ENCODE measurements around the gene ANO9. TPM values are rescaled to one million over a fixed set of nuclear protein-coding genes. Genes with fewer than 3 reads are reported as not detected.
"Not testable (repeated sequence)": the region's sequence is repeated elsewhere in the genome, so short reads cannot be mapped to it uniquely, and the experiment has no call there.

Gene ANO9
- total RNA-seq, 2 donors from 2014 or later = 0.57 to 0.93 TPM

DNA sequence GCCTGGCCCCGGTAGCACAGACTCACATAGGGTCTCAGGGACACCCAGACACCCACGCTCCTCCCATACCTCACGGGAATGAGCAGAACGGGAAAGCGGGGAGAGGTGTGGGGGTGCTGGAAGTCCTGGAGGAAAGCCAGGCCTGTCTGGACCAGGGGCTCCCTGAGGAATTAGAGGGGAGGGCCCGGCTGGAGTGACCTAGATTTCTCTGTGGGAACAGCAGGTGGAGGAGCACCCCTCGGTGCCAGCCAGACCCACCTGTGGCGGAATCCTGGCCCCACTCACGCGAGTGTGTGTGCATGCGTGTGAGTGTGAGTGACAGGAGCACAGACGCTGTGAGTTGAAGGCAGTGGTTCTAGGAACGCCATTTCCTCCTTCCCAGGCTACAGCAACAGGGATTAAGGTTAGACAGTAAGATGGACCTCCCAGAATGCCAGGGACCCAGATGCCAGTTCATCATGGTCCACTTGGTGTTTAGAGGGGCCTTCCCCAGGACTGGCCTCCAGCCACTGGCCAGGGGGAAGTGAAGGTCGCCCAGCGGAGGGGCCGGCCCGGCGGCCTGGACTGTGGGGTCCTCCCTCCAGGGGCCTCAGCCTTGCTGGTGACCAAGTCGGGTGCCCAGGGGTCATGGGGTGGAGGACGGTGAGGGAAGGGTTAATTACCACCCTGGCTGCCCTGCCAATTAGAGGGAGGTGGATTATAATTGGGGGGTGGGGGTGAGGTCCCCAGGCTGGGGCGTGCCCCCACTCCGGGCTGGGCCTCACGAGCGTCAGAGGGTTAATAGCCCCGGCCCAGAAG lies 46.8 kb downstream of the ANO9 start:
- no peak for DNase-seq (ENCODE audit: low spot score)
- intact Hi-C loops (cut with DNase I) = no loop called here

GRCh38 chr11:394034-394857 lies 47.6 kb downstream of the ANO9 start, which contains the start of gene PKP3:
TSS of gene PKP3 (plus strand) at chr11:394209. CDS start at chr11:394293, 84 bp downstream.
- intact Hi-C loops (cut with DNase I) = no loop called here

DNA sequence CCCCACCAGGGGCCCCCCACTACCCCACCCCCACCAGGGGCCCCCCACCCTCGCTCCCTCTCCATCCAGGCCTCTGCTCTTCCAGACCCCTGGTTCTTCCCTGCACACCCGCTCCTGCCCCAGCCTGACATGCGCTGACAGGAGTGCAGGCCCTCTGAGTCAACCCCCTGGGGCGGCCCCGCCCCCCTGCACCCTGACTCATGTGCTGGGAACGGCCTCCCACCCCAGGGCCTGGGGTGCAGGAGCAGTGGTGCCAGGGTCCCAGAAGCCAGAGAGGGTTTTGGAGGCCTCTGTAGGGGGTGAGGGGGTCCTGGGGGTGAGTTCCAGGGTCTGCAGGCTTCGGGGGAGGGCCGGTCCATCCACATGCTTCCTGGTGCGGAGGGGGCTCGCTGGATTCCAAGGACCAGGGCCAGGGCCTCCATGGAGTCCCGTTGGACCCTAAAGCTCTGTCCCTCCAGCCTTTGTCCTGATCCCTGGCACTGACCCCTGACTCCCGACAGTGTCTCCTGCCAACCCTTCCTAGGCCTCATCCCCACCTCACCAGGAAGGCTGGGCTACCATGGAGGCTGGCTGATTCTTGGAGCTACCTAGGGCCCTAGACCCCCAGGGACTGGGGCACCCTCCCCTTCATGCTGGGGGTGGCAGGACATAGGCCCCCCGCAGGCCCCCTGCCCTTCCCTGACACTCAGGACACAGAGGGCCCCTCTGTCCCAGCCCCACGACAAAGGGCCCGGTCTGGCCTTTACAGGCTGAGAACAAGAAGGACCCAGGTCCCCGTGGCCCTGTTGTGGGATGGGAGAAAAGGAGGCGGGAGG lies 48.4 kb downstream of the ANO9 start:
- intact Hi-C loops (cut with DNase I) = no loop called here
- no peak for DNase-seq (ENCODE audit: low spot score)

More at GRCh38 chr11:394034-394857, 47.6 kb downstream of the ANO9 start, which contains the start of gene PKP3:
- no peak for DNase-seq (ENCODE audit: low spot score)

DNA sequence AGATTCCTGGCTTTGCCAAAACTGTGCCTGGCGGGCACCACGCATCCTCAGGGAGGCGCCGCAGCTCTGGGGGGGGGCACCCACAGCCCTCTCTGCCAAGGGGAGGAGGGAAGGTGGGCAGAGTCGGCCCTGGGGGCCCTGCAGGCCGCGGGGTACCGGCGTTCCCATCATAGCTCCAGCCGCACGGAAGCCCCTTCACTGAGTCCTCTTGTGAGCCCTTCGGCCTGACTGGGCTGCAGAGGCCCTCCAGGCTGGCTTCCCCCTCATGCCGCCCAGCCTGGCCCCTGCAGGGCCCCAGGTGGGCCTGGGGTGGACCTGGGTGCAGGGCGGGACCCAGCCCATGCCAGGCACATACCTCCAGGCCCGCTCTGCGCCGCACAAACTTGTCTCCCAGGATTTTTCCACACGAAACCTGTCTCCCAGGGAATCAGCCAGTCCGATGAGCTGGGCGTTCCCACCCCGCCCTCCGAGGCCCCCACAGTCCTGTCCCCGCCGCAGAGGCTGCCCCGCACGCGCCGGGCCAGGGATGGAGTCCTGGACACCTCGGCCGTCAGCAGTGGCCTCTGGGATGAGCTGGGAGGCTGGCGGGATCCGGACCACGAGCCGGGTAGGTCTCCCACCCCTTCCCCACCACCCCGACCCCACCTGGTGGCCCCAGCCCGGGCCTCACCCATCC lies 49.6 kb downstream of the ANO9 start:
- DNase-seq (ENCODE audit: low spot score) = no peak
- intact Hi-C loops (cut with DNase I) = no loop called here

- intact Hi-C loops (cut with DNase I) = no loop called here
- no peak for DNase-seq (ENCODE audit: low spot score)
Measured at GRCh38 chr11:391117-392017, 50.4 kb downstream of the ANO9 start.

- intact Hi-C loops (cut with DNase I) = no loop called here
- no peak for DNase-seq (ENCODE audit: low spot score)
Measured at GRCh38 chr11:390175-390574, 51.6 kb downstream of the ANO9 start.

GRCh38 chr11:389369-389768 lies 52.4 kb downstream of the ANO9 start:
- intact Hi-C loops (cut with DNase I) = loop anchor here in 1 of 2 donors (10.0 kb wide), 1 partner anchor 125 kb away; no protein-coding TSS in a partner anchor
- not testable (repeated sequence) for DNase-seq (ENCODE audit: low spot score)

DNA sequence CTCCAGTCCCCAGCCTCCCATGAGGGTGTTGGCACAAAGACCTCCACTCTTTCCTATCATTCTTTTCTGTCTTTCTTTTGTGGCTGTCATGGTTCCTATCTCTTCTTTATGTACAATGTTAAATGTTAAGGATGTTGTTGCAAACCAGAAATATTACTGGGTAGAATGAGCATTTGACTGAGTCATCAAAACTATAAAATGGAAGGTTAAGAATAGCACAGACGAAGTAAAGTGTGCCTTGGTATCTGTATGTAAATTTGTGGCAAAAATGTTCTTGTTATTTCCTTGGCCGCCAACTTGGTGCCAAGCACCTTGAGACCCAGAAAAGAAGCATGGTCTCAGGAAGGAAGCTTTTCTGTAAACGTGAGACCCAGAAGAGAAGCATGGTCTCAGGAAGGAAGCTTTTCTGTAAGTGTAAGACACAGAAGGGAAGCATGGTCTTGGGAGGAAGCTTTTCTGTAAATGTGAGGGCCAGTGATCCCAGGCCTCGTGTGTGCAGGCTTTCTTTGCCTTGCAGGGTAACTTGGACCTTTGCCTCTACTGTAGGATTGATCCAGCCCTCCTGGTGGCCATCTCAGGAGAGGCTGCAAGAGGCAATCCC lies 54.5 kb downstream of the ANO9 start:
- no peak for DNase-seq (ENCODE audit: low spot score)
- intact Hi-C loops (cut with DNase I) = loop anchor here in 1 of 2 donors (10.0 kb wide), 1 partner anchor 122 kb away; no protein-coding TSS in a partner anchor

GRCh38 chr11:386483-386882 lies 55.3 kb downstream of the ANO9 start:
- intact Hi-C loops (cut with DNase I) = loop anchor here in 1 of 2 donors (10.0 kb wide), 1 partner anchor 122 kb away; no protein-coding TSS in a partner anchor

GRCh38 chr11:385594-386351 lies 56.0 kb downstream of the ANO9 start:
- intact Hi-C loops (cut with DNase I) = loop anchor here in 1 of 2 donors (10.0 kb wide), 1 partner anchor 121 kb away; no protein-coding TSS in a partner anchor
- no peak for DNase-seq (ENCODE audit: low spot score)

More at GRCh38 chr11:386483-386882, 55.3 kb downstream of the ANO9 start:
- no peak for DNase-seq (ENCODE audit: low spot score)

DNA sequence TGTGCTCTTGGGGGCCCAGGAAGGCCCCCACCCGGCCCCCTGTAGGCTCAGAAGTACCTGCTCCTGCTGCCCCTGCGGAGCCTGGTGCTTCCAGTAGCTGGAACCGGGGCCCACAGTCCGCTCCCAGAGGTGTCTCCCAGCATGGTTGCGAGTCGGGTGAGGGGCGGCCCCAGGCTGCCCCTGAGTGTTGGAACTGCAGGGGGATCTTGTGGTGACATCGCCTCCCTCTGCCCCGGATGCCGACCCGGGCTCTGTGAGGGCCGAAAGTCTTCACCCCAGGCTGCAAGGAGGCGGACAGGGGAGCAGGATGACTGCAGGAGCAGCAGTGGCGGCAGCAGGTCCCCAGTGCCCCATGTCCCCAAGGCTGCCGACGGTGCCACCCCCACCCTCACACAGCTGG lies 57.3 kb downstream of the ANO9 start:
- DNase-seq (ENCODE audit: low spot score) = no peak
- intact Hi-C loops (cut with DNase I) = loop anchor here in 1 of 2 donors (10.0 kb wide), 1 partner anchor 120 kb away; no protein-coding TSS in a partner anchor

DNA sequence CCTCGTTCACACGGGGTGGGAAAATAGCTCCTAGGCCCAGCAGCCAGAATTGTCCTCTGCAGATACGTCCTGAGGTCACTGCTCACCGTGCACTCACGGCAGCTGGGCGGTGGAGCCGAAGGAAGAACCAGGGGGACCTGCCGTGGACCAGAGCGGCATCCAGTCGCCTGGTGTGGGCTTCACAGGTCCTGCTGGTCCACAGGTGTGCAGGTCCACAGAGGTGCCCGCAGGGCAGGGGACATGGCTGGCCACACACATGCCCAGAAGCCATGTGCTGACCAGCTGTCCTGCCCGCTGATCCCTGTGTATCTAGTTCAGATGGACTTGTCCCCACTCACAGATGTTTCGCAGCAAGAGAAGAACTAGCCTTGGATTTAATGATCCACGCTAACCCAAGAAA lies 58.4 kb downstream of the ANO9 start:
- no peak for DNase-seq (ENCODE audit: low spot score)
- intact Hi-C loops (cut with DNase I) = loop anchor here in 1 of 2 donors (10.0 kb wide), 1 partner anchor 119 kb away; no protein-coding TSS in a partner anchor

DNA sequence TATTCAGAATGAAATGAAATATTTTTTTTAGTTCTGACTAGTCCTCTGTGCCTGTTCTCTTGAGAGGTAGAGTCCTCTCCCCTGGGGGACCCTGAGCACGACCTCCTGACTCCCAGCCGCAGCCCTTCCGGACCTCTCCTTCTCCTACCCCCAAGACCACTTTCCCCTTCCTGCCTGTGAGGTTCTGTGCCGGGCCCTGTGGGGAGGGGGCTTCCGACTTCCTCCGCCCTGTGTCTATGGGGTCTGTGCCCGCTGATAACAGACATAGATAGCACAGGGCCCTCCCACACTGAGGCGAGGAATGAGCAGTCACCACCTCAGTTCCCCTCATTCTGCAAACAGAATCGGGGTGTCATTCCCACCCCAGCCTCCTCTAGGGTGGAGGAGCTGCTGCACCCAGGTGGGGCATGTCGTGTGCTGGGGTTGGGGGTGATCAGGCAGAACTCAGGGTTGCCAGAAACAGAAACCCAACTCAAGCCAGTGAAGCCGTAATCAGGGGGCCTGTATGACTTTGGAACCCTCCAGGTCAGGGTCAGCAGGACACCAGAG lies 59.7 kb downstream of the ANO9 start:
- intact Hi-C loops (cut with DNase I) = loop anchor here in 1 of 2 donors (10.0 kb wide), 1 partner anchor 117 kb away; no protein-coding TSS in a partner anchor
- DNase-seq (ENCODE audit: low spot score) = no peak

DNA sequence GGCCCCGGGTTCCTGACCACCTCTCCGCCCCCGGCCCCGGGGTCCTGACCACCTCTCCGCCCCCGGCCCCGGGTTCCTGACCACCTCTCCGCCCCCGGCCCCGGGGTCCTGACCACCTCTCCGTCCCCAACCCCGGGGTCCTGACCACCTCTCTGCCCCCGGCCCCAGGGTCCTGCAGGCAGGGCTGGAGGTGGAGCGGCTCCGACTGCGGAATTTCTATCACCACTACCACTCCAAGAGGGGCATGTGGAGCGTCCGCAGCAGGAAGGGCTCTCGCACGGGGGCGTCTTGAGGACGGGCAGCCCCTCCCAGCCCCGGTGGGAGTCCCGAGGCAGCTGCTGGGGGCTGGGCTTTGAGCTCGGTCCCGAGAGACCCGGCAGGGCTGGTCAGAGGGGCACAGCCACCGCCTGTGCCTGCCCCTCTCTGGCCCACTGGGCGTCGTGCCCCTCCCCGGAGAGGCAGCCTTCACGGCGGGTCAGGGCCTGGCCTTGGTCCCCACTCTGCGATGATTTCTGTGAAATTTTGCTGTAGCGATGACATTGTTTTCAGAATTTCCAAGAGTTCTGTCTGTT lies 60.2 kb downstream of the ANO9 start:
- intact Hi-C loops (cut with DNase I) = loop anchor here in 1 of 2 donors (10.0 kb wide), 1 partner anchor 117 kb away; no protein-coding TSS in a partner anchor
- no peak for DNase-seq (ENCODE audit: low spot score)

DNA sequence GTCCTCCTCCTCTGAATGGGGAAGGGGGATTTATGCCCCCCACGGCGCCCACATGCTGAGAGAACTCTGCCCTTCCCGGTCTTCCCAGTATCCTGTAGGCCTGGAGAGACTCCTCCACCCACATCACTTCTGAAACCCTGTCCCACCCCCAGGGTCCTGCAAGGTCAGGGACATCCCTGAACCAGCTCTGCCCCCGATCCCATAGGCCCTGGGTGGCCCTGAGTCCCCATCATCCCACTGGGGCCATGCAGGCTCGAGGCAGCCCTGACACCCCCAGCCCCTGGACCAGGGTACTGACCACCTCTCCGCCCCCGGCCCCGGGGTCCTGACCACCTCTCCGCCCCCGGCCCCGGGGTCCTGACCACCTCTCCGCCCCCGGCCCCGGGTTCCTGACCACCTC lies 60.8 kb downstream of the ANO9 start:
- intact Hi-C loops (cut with DNase I) = loop anchor here in 1 of 2 donors (10.0 kb wide), 1 partner anchor 116 kb away; no protein-coding TSS in a partner anchor
- no peak for DNase-seq (ENCODE audit: low spot score)
